HG03196 (cell line): ENCODE data around the gene SCN3B.

Experiments
- ATAC-seq: cut with Tn5 transposase; IDR thresholded peaks from one replicate; pipeline ENCODE4 v1.9.1; 2021; ENCODE audit not compliant: unreplicated experiment

Gene SCN3B, protein sequence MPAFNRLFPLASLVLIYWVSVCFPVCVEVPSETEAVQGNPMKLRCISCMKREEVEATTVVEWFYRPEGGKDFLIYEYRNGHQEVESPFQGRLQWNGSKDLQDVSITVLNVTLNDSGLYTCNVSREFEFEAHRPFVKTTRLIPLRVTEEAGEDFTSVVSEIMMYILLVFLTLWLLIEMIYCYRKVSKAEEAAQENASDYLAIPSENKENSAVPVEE

GRCh38 chr11:123654566-123655081, at the start of gene SCN3B:
SCN3B (minus strand) TSS chr11:123654624; CDS start chr11:123653801, 823 bp downstream.
- no peak for ATAC-seq

- ATAC-seq = no peak
Measured at GRCh38 chr11:123702696-123703095, 48.3 kb upstream of the SCN3B start.

- ATAC-seq = no peak
Measured at GRCh38 chr11:123702139-123702538, 47.7 kb upstream of the SCN3B start.

- no peak for ATAC-seq
Measured at GRCh38 chr11:123700772-123701171, 46.3 kb upstream of the SCN3B start.

GRCh38 chr11:123698546-123699127, 44.2 kb upstream of the SCN3B start:
- ATAC-seq = no peak

GRCh38 chr11:123696183-123696582, 41.8 kb upstream of the SCN3B start:
- no peak for ATAC-seq

DNA sequence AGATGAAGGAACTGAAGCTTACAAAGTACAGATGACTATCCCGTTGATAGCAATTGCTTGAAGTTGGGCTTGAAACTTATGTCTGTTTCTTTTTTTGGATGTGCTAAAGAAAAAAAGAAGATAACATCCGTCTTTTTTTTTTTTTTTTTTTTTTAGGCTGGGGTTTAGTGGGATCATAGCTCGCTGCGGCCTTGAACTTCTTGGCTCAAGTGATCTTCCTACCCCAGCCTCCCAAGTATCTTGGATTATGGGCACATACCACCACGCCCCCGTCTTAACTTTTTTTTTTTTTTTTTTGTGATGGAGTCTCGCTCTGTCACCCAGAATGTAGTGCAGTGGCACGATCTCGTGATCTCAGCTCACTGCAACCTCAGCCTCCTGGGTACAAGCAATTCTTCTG, 40.8 kb upstream of the SCN3B start:
- ATAC-seq = no peak

GRCh38 chr11:123694551-123694950, 40.1 kb upstream of the SCN3B start:
- no peak for ATAC-seq

- no peak for ATAC-seq
Measured at GRCh38 chr11:123692961-123693360, 38.5 kb upstream of the SCN3B start.

- no peak for ATAC-seq
Measured at GRCh38 chr11:123690485-123690884, 36.1 kb upstream of the SCN3B start.

DNA sequence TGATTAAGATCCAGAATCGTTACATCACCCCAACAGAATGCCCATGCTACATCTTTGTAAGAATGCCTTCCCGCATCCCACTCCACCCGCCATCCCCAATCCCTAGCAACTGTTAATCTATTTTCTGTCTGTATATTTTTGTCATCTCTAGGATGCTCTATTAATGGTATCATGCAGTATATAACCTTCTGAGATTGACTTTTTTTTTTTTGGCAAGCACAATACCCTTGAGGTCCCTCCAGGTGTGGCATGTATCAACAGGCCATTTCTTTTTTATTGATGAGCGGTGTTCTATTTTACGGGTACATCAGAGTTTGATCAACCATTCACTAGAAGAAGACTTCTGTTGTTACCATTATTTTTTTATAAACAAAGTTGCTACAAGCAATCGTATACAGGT, 30.2 kb upstream of the SCN3B start:
- ATAC-seq = no peak

DNA sequence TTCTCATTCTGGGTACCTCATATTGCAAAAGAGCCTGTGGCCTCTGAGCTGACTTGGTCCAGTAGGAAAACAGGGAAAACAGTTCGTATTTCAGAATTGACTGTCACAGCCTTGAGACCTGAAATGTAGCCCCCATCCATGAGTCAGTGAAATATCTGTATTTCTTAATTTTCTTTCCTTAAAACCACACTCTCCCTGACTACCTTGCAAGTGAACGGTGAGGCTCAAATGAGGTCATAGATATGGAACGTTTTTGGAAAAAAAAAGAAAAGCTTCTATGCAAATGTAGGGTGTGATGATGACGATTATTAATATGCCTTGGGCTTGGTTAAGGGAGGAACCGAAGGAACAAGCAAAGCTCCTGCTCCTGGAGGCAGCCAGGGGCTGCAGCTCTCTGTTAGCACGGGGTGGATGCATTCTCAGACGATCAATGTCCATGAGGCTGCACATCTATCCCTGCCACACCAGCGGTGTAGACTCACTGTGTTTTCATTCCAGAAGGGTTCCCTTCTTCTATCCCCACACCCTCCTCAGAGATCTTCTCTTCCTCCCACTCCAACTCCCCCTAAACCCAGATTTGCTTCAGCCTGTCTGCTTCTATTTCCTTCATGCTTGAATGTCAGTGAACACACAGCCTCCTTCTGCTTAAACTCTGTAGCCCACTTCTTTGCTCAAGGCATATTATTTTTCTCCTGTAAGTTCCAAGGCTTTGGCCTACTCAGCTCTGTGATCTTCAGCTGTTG, 29.2 kb upstream of the SCN3B start:
- ATAC-seq = no peak

- ATAC-seq = no peak
Measured at GRCh38 chr11:123682696-123683410, 28.4 kb upstream of the SCN3B start.

GRCh38 chr11:123681030-123681429, 26.6 kb upstream of the SCN3B start:
- ATAC-seq = no peak

DNA sequence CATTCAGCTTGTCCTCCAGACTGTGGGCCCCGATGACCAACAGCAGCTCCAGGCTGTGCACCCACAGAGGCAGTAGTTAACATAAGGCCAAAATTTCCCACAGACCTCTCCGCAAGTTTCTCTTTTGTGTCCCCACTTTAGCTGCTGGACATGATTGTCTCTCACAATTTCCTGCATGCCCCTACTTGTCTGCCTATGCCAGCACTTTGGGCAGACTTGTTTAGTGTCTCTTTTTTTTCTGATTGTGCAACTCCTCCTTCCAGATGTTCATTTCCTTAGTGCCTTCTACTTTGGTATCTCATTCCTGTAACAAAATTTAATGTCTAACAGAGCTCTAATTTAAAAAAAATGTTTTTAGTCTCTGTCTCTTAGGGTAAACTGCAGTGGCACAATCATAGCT, 23.8 kb upstream of the SCN3B start:
- ATAC-seq = no peak

DNA sequence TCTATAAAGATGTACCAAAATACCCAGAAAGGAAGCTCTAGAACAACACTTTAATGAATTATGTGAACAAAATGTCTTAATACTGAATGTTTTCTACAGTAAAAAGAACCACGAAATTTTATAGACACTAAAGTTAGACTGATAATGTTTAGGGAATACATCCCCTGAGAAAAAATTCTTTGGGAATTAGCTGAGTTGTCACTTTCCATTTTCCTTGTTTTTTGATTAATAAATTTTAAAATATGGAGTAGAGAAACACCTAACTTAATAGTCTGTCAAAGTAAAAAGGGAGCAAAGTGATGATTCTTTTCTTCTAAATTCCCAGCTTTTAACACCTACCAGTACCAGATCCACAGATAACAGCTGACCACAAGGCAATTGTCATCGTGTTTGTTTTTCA, 23.1 kb upstream of the SCN3B start:
- no peak for ATAC-seq

DNA sequence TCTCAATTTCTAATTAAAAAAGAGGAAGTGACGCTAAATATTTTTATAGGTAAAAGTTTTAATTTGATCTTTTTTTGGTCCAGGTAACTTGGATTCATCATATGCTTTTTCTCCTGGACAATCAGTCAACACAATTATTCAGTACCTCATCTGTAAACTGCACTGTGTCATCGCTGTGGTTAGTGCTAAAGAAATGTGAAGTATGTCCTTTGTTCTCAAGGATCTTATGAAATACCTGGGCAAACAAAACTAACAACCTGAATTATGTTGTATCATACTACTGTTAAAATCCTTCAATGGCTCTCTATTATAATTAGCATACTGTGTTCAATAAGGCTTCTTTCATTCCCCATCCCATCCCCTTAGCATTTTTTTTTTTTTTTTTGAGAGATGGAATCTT, 19.9 kb upstream of the SCN3B start:
- no peak for ATAC-seq

- no peak for ATAC-seq
Measured at GRCh38 chr11:123672568-123672967, 18.1 kb upstream of the SCN3B start.

GRCh38 chr11:123671534-123671933, 17.1 kb upstream of the SCN3B start:
- ATAC-seq = no peak

DNA sequence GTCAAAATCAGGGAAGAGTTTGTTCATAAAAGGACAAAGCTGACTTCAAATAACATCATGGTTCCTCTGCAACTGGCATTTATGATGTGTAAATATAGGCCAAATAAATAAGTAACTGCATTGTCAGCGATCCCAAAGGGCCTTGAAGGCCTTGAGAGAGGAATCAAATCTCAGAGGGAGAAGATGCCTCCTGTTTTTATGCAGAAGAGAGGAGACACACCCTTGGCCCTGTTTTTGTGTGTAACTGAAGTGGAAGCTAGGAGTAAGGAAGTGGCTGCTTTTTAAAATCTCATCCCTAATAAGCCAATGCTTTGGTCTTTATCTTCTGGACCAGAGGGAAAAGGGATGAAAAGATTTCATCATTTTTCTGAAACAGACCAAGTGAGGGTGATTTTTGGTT, 15.7 kb upstream of the SCN3B start:
- ATAC-seq = no peak

DNA sequence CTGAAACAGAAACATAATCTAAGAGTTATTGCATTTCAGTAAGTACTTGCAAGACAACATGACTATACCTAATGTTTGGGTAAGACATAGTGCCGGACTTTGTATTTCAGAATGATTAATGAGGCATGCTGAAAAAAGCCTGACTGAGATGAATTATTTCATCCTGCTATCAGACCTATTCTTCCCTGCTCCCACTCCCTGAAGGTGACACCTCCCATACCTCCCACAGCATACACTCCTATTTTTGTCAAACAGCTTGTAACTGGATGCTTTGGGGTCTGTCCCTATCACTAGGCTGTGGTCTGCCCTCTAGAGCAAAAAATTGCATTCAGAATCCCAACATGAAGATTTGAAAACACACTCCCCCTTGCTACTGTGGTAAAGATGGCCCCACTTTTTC, 10.9 kb upstream of the SCN3B start:
- no peak for ATAC-seq

- peak; percentile 72 for ATAC-seq
Measured at GRCh38 chr11:123659965-123660364, 5.5 kb upstream of the SCN3B start.
